HL-60 (cell line): ENCODE measurements around the gene RNF224.

Source experiments
- DNase-seq, 2 experiments: peaks; one replicate each; pipeline ENCODE4 v3.0.0-alpha.2; 2010 to 2020; ENCODE audit warnings: low read depth in 1 of 2, low spot score in 1 of 2
- H3K27ac ChIP-seq: fragments of 250-450 bp; sonication (Bioruptor Pico); replicated peaks from 2 replicates; pipeline ENCODE4 v1.5.1; 2020; ENCODE audit warnings: mild to moderate bottlenecking, moderate library complexity
- H3K27me3 ChIP-seq: fragments of 250-450 bp; sonication (Bioruptor Pico); 2 replicates; pipeline ENCODE4 v1.5.1; 2021; ENCODE audit warnings: mild to moderate bottlenecking, moderate library complexity; ENCODE audit not compliant: insufficient read depth, poor library complexity, severe bottlenecking
- H3K4me3 ChIP-seq: replicated peaks from 2 replicates; pipeline ENCODE4 v1.5.1; 2011; ENCODE audit warnings: mild to moderate bottlenecking, control low read depth, low read length; ENCODE audit not compliant: insufficient read depth
- GABPA ChIP-seq: IDR thresholded peaks from 2 replicates; pipeline ENCODE4 v1.6.1; 2012; ENCODE audit warnings: low read depth
- POLR2AphosphoS5 ChIP-seq: IDR thresholded peaks from 2 replicates; pipeline ENCODE4 v1.6.1; 2012; ENCODE audit warnings: low read depth
- SPI1 ChIP-seq: IDR thresholded peaks from 2 replicates; pipeline ENCODE4 v1.6.1; 2012; ENCODE audit warnings: low read depth, mild to moderate bottlenecking, borderline replicate concordance
- TF ChIP-seq, protein P1 (sequence below): IDR thresholded peaks from one replicate; pipeline ENCODE4 v1.5.1; 2011; ENCODE audit warnings: low read length, control low read depth, inconsistent platforms; ENCODE audit not compliant: insufficient read depth
- TF ChIP-seq, protein P2 (sequence below): IDR thresholded peaks from 2 replicates; pipeline ENCODE4 v1.6.1; 2012; ENCODE audit warnings: low read depth; ENCODE audit not compliant: insufficient replicate concordance

The RNF224 gene

DNA sequence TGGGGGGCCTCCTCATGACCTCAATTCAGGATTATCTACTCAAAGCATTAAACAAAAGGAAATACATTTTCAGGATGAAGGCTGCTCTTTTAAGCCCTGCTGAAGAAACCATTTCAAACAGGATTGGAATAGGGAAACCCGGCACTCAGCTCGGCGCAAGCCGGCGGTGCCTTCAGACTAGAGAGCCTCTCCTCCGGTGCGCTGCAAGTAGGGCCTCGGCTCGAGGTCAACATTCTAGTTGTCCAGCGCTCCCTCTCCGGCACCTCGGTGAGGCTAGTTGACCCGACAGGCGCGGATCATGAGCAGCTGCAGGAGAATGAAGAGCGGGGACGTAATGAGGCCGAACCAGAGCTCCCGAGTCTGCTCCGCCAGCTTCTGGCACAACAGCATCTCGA is 22.6 kb upstream of the RNF224 start:
- Histone ChIP-seq H3K27ac (peak overlapping the region; percentile 80), H3K4me3 (peak overlapping the region; percentile 96), H3K27me3 (no peaks in the 10 kb centered on the region)
- DNase-seq: no peak
- TF ChIP-seq, protein P1, sequence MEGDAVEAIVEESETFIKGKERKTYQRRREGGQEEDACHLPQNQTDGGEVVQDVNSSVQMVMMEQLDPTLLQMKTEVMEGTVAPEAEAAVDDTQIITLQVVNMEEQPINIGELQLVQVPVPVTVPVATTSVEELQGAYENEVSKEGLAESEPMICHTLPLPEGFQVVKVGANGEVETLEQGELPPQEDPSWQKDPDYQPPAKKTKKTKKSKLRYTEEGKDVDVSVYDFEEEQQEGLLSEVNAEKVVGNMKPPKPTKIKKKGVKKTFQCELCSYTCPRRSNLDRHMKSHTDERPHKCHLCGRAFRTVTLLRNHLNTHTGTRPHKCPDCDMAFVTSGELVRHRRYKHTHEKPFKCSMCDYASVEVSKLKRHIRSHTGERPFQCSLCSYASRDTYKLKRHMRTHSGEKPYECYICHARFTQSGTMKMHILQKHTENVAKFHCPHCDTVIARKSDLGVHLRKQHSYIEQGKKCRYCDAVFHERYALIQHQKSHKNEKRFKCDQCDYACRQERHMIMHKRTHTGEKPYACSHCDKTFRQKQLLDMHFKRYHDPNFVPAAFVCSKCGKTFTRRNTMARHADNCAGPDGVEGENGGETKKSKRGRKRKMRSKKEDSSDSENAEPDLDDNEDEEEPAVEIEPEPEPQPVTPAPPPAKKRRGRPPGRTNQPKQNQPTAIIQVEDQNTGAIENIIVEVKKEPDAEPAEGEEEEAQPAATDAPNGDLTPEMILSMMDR: no peak
- TF ChIP-seq GABPA (no peak), POLR2AphosphoS5 (no peak), SPI1 (no peak)
- TF ChIP-seq, protein P2, sequence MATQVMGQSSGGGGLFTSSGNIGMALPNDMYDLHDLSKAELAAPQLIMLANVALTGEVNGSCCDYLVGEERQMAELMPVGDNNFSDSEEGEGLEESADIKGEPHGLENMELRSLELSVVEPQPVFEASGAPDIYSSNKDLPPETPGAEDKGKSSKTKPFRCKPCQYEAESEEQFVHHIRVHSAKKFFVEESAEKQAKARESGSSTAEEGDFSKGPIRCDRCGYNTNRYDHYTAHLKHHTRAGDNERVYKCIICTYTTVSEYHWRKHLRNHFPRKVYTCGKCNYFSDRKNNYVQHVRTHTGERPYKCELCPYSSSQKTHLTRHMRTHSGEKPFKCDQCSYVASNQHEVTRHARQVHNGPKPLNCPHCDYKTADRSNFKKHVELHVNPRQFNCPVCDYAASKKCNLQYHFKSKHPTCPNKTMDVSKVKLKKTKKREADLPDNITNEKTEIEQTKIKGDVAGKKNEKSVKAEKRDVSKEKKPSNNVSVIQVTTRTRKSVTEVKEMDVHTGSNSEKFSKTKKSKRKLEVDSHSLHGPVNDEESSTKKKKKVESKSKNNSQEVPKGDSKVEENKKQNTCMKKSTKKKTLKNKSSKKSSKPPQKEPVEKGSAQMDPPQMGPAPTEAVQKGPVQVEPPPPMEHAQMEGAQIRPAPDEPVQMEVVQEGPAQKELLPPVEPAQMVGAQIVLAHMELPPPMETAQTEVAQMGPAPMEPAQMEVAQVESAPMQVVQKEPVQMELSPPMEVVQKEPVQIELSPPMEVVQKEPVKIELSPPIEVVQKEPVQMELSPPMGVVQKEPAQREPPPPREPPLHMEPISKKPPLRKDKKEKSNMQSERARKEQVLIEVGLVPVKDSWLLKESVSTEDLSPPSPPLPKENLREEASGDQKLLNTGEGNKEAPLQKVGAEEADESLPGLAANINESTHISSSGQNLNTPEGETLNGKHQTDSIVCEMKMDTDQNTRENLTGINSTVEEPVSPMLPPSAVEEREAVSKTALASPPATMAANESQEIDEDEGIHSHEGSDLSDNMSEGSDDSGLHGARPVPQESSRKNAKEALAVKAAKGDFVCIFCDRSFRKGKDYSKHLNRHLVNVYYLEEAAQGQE: no peak

DNA sequence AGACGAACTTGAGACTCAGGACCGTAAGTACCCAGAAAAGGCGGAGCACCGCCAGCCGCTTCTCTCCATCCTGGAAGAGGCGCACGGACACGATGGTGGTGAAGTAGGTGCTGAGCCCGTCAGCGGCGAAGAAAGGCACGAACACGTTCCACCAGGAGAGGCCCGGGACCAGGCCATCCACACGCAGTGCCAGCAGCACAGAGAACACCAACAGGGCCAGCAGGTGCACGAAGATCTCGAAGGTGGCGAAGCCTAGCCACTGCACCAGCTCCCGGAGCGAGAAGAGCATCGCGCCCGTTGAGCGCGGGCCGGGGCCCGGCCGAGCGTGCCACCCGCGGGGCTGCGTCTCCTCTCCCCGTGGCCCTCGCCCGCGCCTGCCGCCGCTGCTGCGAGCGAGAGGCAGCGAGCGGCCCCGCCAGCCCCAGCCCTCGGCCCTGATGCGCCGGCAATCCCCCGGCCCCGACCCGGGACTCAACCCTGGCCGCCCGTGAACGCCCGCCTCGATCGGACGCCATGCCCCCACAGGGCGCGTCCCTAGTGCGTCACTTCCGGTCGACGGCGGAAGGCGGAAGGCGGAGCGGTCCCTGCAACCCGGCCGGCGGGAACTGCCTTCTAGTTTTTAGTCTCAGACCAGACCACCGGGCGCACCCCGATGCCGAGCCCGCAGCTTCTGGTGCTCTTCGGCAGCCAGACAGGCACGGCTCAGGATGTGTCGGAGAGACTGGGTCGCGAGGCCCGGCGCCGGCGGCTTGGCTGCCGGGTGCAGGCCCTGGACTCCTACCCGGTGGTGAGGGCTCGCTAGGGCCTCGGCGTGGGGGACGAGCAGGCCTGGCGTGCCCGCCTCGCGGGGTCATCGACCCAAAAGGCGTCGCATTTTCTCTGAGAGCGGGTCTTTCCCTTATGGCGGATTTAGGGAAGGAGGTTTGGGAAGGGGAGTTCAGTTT is 21.9 kb upstream of the RNF224 start, which contains the start of the genes NDOR1 and TMEM203:
Gene NDOR1 (plus strand): TSS at position 575 of the 944 bp plus-strand sequence. CDS start 78 bp downstream, at position 653.
Gene TMEM203 (minus strand): TSS at position 523 of the 944 bp plus-strand sequence. CDS start 234 bp downstream, at position 289.
- Histone ChIP-seq H3K27me3 (no peaks in the 10 kb centered on the region), H3K4me3 (peak within 1 kb of the TSS; percentile 96), H3K27ac (peak within 1 kb of the TSS; percentile 80)
- DNase-seq: peak; percentile 82 to 89
- TF ChIP-seq, protein P1: no peak
- TF ChIP-seq POLR2AphosphoS5 (peak; percentile 84; the same call in 1 of the 2 replicates), SPI1 (peak; percentile 32; the same call in 1 of the 2 replicates), GABPA (peak; percentile 96)
- TF ChIP-seq, protein P2: peak; percentile 59

DNA sequence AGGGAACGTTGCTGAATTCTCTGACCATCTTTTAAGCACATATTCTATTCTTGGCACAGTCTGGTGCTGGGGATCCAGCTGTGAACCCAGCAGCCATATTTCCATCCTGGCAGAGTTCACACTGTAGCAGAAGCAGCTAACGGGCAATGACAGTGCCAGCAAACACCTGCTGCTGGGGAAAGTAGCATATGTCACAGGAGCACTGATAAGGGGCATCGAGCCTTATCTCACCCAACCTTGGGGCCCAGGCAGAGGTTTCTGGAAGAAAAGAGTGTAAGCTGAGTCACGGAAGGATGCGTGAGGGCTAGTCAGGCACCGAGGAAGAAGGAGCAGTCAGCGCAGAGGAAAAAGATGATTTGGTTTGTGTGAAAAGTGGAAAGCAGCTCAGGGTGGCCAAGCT is 20.7 kb upstream of the RNF224 start:
- Histone ChIP-seq H3K27ac (peak overlapping the region; percentile 80), H3K4me3 (peak overlapping the region; percentile 96), H3K27me3 (no peaks in the 10 kb centered on the region)
- 0 out of 2 replicates have a peak, but pooled peaks have one; percentile 6 for TF ChIP-seq POLR2AphosphoS5
- TF ChIP-seq, protein P2: no peak
- DNase-seq: no peak
